HG02884 (cell line): ENCODE results near the gene CNTN5.

Source experiments
- ATAC-seq: cut with Tn5 transposase; IDR thresholded peaks from one replicate; pipeline ENCODE4 v1.9.1; 2021; ENCODE audit warnings: mild to moderate bottlenecking, moderate library complexity; ENCODE audit not compliant: unreplicated experiment

CNTN5 gene

GRCh38 chr11:99162819-99163218, 142.1 kb downstream of the CNTN5 start:
- no peak for ATAC-seq

- no peak for ATAC-seq
These were observed 149.8 kb downstream of the CNTN5 start for GRCh38 chr11:99170591-99170990.

GRCh38 chr11:99171330-99171729, 150.6 kb downstream of the CNTN5 start:
- no peak for ATAC-seq

- no peak for ATAC-seq
These were observed 155.7 kb downstream of the CNTN5 start for GRCh38 chr11:99176430-99176829.

GRCh38 chr11:99177446-99177845, 156.7 kb downstream of the CNTN5 start:
- ATAC-seq: no peak

GRCh38 chr11:99184146-99184545, 163.4 kb downstream of the CNTN5 start:
- no peak for ATAC-seq

GRCh38 chr11:99188221-99188620, 167.5 kb downstream of the CNTN5 start:
- ATAC-seq: no peak

GRCh38 chr11:99192716-99193115, 172.0 kb downstream of the CNTN5 start:
- no peak for ATAC-seq

- no peak for ATAC-seq
These were observed 176.7 kb downstream of the CNTN5 start for GRCh38 chr11:99197477-99197876.

- ATAC-seq: no peak
These were observed 177.5 kb downstream of the CNTN5 start for GRCh38 chr11:99198215-99198614.

- ATAC-seq: no peak
These were observed 178.6 kb downstream of the CNTN5 start for GRCh38 chr11:99199341-99199740.

GRCh38 chr11:99200720-99201119, 180.0 kb downstream of the CNTN5 start:
- ATAC-seq: no peak

- ATAC-seq: no peak
These were observed 188.1 kb downstream of the CNTN5 start for GRCh38 chr11:99208813-99209212.

- ATAC-seq: no peak
These were observed 208.8 kb downstream of the CNTN5 start for GRCh38 chr11:99229544-99229943.

GRCh38 chr11:99234534-99234933, 213.8 kb downstream of the CNTN5 start:
- no peak for ATAC-seq

GRCh38 chr11:99238401-99238800, 217.7 kb downstream of the CNTN5 start:
- no peak for ATAC-seq

- ATAC-seq: no peak
These were observed 219.7 kb downstream of the CNTN5 start for GRCh38 chr11:99240192-99241030.

- ATAC-seq: no peak
These were observed 220.3 kb downstream of the CNTN5 start for GRCh38 chr11:99241066-99241465.

- no peak for ATAC-seq
These were observed 223.9 kb downstream of the CNTN5 start for GRCh38 chr11:99244613-99245012.

- ATAC-seq: no peak
These were observed 225.4 kb downstream of the CNTN5 start for GRCh38 chr11:99246199-99246598.

- ATAC-seq: no peak
These were observed 235.9 kb downstream of the CNTN5 start for GRCh38 chr11:99256614-99257013.

- ATAC-seq: no peak
These were observed 236.4 kb downstream of the CNTN5 start for GRCh38 chr11:99257131-99257530.

- ATAC-seq: no peak
These were observed 239.9 kb downstream of the CNTN5 start for GRCh38 chr11:99260696-99261095.
